ENCODE measurements around the gene TNFRSF17.

Gene TNFRSF17

GRCh38 chr16:11976850-11977375 lies 11.9 kb downstream of the TNFRSF17 start:
- no peaks in the 10 kb centered on the region for H3K9me3 ChIP-seq (ENCODE audit: control insufficient read depth, low read length)
- peaks cover 28% of the 10 kb centered on the region for H3K79me1 ChIP-seq (replicated peaks; ENCODE audit: low read length, poor library complexity, severe bottlenecking)
- H3K23ac ChIP-seq (ENCODE audit: low read length in 2 of 2) = peak overlapping the region in 1 of 2 experiments; percentile 77
- peak overlapping the region in 1 of 2 experiments; percentile 68 for H3K4ac ChIP-seq (ENCODE audit: low read depth in 1 of 2, low read length in 2 of 2)
- H2AK5ac ChIP-seq (ENCODE audit: low read length, severe bottlenecking) = no peak overlapping the region
- no peak overlapping the region for H2BK12ac ChIP-seq (ENCODE audit: low read length in 2 of 2)
- no peak overlapping the region for H4K91ac ChIP-seq (ENCODE audit: low read length)
- H2AFZ ChIP-seq (ENCODE audit: low read depth, low read length) = peak overlapping the region; percentile 8
- H3K36me3 ChIP-seq (ENCODE audit: control insufficient read depth in 1 of 2, insufficient read depth in 2 of 2, low read depth in 1 of 2, low read length in 2 of 2) = peaks cover 0 to 11% of the 10 kb centered on the region in 2 experiments
- no peak overlapping the region for H2BK120ac ChIP-seq (ENCODE audit: low read depth, low read length)
- WGBS = under 1% methylated on average over 22 of the region's 22 CpGs
- peak overlapping the region in 1 of 2 experiments; percentile 87 for H3K14ac ChIP-seq (ENCODE audit: low read length in 2 of 2)
- peaks cover 16% of the 10 kb centered on the region for H3K4me1 ChIP-seq (ENCODE audit: control insufficient read depth, insufficient read depth, low read depth, low read length)
- no peak overlapping the region for H2BK5ac ChIP-seq (ENCODE audit: low read depth, low read length, poor library complexity, severe bottlenecking)
- DNase-seq = peak; percentile 30
- H3K27ac ChIP-seq (ENCODE audit: low read length, poor library complexity, severe bottlenecking) = no peak overlapping the region
- peak overlapping the region; percentile 76 for H4K8ac ChIP-seq (ENCODE audit: low read length)
- H3K9ac ChIP-seq (ENCODE audit: low read length) = peak overlapping the region; percentile 92
- H3K27me3 ChIP-seq (ENCODE audit: control insufficient read depth in 1 of 2, insufficient read depth in 1 of 2, low read length in 2 of 2) = no peaks in the 10 kb centered on the region
- H3K4me3 ChIP-seq (ENCODE audit: insufficient read depth in 1 of 2, low read depth in 1 of 2, low read length in 2 of 2) = peak overlapping the region; percentile 93 to 95
- H3K4me2 ChIP-seq (ENCODE audit: low read length, poor library complexity, severe bottlenecking) = peak overlapping the region; percentile 96
- no peak overlapping the region for H2BK15ac ChIP-seq (ENCODE audit: low read depth, poor library complexity, severe bottlenecking)
- peak overlapping the region; percentile 57 to 85 for H3K18ac ChIP-seq (ENCODE audit: low read depth in 1 of 2, low read length in 2 of 2)

GRCh38 chr16:11977376-11978041 lies 12.5 kb downstream of the TNFRSF17 start:
- H2BK5ac ChIP-seq (ENCODE audit: low read depth, low read length, poor library complexity, severe bottlenecking) = no peak overlapping the region
- H3K14ac ChIP-seq (ENCODE audit: low read length in 2 of 2) = no peak overlapping the region
- no peak overlapping the region for H2AK5ac ChIP-seq (ENCODE audit: low read length, severe bottlenecking)
- no peak overlapping the region for H4K8ac ChIP-seq (ENCODE audit: low read length)
- no peaks in the 10 kb centered on the region for H3K27me3 ChIP-seq (ENCODE audit: control insufficient read depth in 1 of 2, insufficient read depth in 1 of 2, low read length in 2 of 2)
- peak; percentile 74 for DNase-seq
- no peak overlapping the region for H3K4ac ChIP-seq (ENCODE audit: low read depth in 1 of 2, low read length in 2 of 2)
- peak overlapping the region; percentile 25 to 42 for H3K18ac ChIP-seq (ENCODE audit: low read depth in 1 of 2, low read length in 2 of 2)
- no peak overlapping the region for H2BK12ac ChIP-seq (ENCODE audit: low read length in 2 of 2)
- peaks cover 15% of the 10 kb centered on the region for H3K4me1 ChIP-seq (ENCODE audit: control insufficient read depth, insufficient read depth, low read depth, low read length)
- peak overlapping the region in 1 of 2 experiments; percentile 15 for H3K23ac ChIP-seq (ENCODE audit: low read length in 2 of 2)
- WGBS = 47% methylated on average over 7 of the region's 12 CpGs
- H3K4me3 ChIP-seq (ENCODE audit: insufficient read depth in 1 of 2, low read depth in 1 of 2, low read length in 2 of 2) = peak overlapping the region; percentile 93 to 95
- H4K91ac ChIP-seq (ENCODE audit: low read length) = peak overlapping the region; percentile 15
- H3K27ac ChIP-seq (ENCODE audit: low read length, poor library complexity, severe bottlenecking) = no peak overlapping the region
- peak overlapping the region; percentile 92 for H3K9ac ChIP-seq (ENCODE audit: low read length)
- no peaks in the 10 kb centered on the region for H3K9me3 ChIP-seq (ENCODE audit: control insufficient read depth, low read length)
- no peak overlapping the region for H2BK120ac ChIP-seq (ENCODE audit: low read depth, low read length)
- H3K79me1 ChIP-seq (replicated peaks; ENCODE audit: low read length, poor library complexity, severe bottlenecking) = peaks cover 28% of the 10 kb centered on the region
- peak overlapping the region; percentile 72 for H2AFZ ChIP-seq (ENCODE audit: low read depth, low read length)
- H3K36me3 ChIP-seq (ENCODE audit: control insufficient read depth in 1 of 2, insufficient read depth in 2 of 2, low read depth in 1 of 2, low read length in 2 of 2) = peaks cover 0 to 11% of the 10 kb centered on the region in 2 experiments
- H3K4me2 ChIP-seq (ENCODE audit: low read length, poor library complexity, severe bottlenecking) = peak overlapping the region; percentile 96
- H2BK15ac ChIP-seq (ENCODE audit: low read depth, poor library complexity, severe bottlenecking) = no peak overlapping the region

GRCh38 chr16:11978080-11978479 lies 13.1 kb downstream of the TNFRSF17 start:
- Histone ChIP-seq H2AK5ac (ENCODE audit: low read length, severe bottlenecking) (no peak overlapping the region), H3K27me3 (ENCODE audit: control insufficient read depth in 1 of 2, insufficient read depth in 1 of 2, low read length in 2 of 2) (no peaks in the 10 kb centered on the region), H3K4me1 (ENCODE audit: control insufficient read depth, insufficient read depth, low read depth, low read length) (peaks cover 15% of the 10 kb centered on the region), H3K4me3 (ENCODE audit: insufficient read depth in 1 of 2, low read depth in 1 of 2, low read length in 2 of 2) (peak overlapping the region in 1 of 2 experiments; percentile 95), H3K14ac (ENCODE audit: low read length in 2 of 2) (no peak overlapping the region), H2BK12ac (ENCODE audit: low read length in 2 of 2) (no peak overlapping the region), H3K18ac (ENCODE audit: low read depth in 1 of 2, low read length in 2 of 2) (no peak overlapping the region), H3K4me2 (ENCODE audit: low read length, poor library complexity, severe bottlenecking) (no peak overlapping the region), H3K4ac (ENCODE audit: low read depth in 1 of 2, low read length in 2 of 2) (no peak overlapping the region), H3K9ac (ENCODE audit: low read length) (peak overlapping the region; percentile 92), H2BK5ac (ENCODE audit: low read depth, low read length, poor library complexity, severe bottlenecking) (no peak overlapping the region), H2BK15ac (ENCODE audit: low read depth, poor library complexity, severe bottlenecking) (no peak overlapping the region), H3K27ac (ENCODE audit: low read length, poor library complexity, severe bottlenecking) (no peak overlapping the region), H2BK120ac (ENCODE audit: low read depth, low read length) (no peak overlapping the region), H3K9me3 (ENCODE audit: control insufficient read depth, low read length) (no peaks in the 10 kb centered on the region), H4K8ac (ENCODE audit: low read length) (peak overlapping the region; percentile 4), H2AFZ (ENCODE audit: low read depth, low read length) (no peak overlapping the region), H3K23ac (ENCODE audit: low read length in 2 of 2) (peak overlapping the region in 1 of 2 experiments; percentile 50), H4K91ac (ENCODE audit: low read length) (no peak overlapping the region), H3K36me3 (ENCODE audit: control insufficient read depth in 1 of 2, insufficient read depth in 2 of 2, low read depth in 1 of 2, low read length in 2 of 2) (peaks cover 0 to 11% of the 10 kb centered on the region in 2 experiments), H3K79me1 (replicated peaks; ENCODE audit: low read length, poor library complexity, severe bottlenecking) (peaks cover 28% of the 10 kb centered on the region)
- no peak for DNase-seq
- 93% methylated on average over 1 of the region's 2 CpGs for WGBS

- Histone ChIP-seq H2BK120ac (ENCODE audit: low read depth, low read length) (no peak overlapping the region), H2BK5ac (ENCODE audit: low read depth, low read length, poor library complexity, severe bottlenecking) (no peak overlapping the region), H2BK12ac (ENCODE audit: low read length in 2 of 2) (no peak overlapping the region), H3K4me1 (ENCODE audit: control insufficient read depth, insufficient read depth, low read depth, low read length) (peaks cover 16% of the 10 kb centered on the region), H4K8ac (ENCODE audit: low read length) (no peak overlapping the region), H3K23ac (ENCODE audit: low read length in 2 of 2) (no peak overlapping the region), H3K4ac (ENCODE audit: low read depth in 1 of 2, low read length in 2 of 2) (no peak overlapping the region), H2BK15ac (ENCODE audit: low read depth, poor library complexity, severe bottlenecking) (no peak overlapping the region), H4K91ac (ENCODE audit: low read length) (no peak overlapping the region), H3K79me1 (replicated peaks; ENCODE audit: low read length, poor library complexity, severe bottlenecking) (peaks cover 32% of the 10 kb centered on the region), H3K27ac (ENCODE audit: low read length, poor library complexity, severe bottlenecking) (no peak overlapping the region), H3K9me3 (ENCODE audit: control insufficient read depth, low read length) (no peaks in the 10 kb centered on the region), H3K4me2 (ENCODE audit: low read length, poor library complexity, severe bottlenecking) (no peak overlapping the region), H3K27me3 (ENCODE audit: control insufficient read depth in 1 of 2, insufficient read depth in 1 of 2, low read length in 2 of 2) (no peaks in the 10 kb centered on the region), H3K18ac (ENCODE audit: low read depth in 1 of 2, low read length in 2 of 2) (no peak overlapping the region), H3K4me3 (ENCODE audit: insufficient read depth in 1 of 2, low read depth in 1 of 2, low read length in 2 of 2) (no peak overlapping the region), H3K14ac (ENCODE audit: low read length in 2 of 2) (no peak overlapping the region), H3K36me3 (ENCODE audit: control insufficient read depth in 1 of 2, insufficient read depth in 2 of 2, low read depth in 1 of 2, low read length in 2 of 2) (peaks cover 0 to 7% of the 10 kb centered on the region in 2 experiments), H3K9ac (ENCODE audit: low read length) (no peak overlapping the region), H2AK5ac (ENCODE audit: low read length, severe bottlenecking) (no peak overlapping the region), H2AFZ (ENCODE audit: low read depth, low read length) (no peak overlapping the region)
- WGBS = 95% methylated on average over 7 of the region's 9 CpGs
- no peak for DNase-seq
Measured at GRCh38 chr16:11979013-11979672, 14.1 kb downstream of the TNFRSF17 start.
